HG03469 (cell line): ENCODE data around the gene DNAL1.

ENCODE experiments used
- ATAC-seq: cut with Tn5 transposase; IDR thresholded peaks from one replicate; pipeline ENCODE4 v1.9.1; 2021; ENCODE audit warnings: mild to moderate bottlenecking, moderate library complexity, moderate number of reproducible peaks; ENCODE audit not compliant: unreplicated experiment

The DNAL1 gene

GRCh38 chr14:73722581-73722980 is 77.8 kb downstream of the DNAL1 start:
- ATAC-seq, result no peak

GRCh38 chr14:73723406-73723796 is 78.6 kb downstream of the DNAL1 start:
- ATAC-seq, result no peak

GRCh38 chr14:73723797-73724661 is 79.2 kb downstream of the DNAL1 start:
- ATAC-seq, result no peak

GRCh38 chr14:73724696-73725095 is 79.9 kb downstream of the DNAL1 start:
- no peak for ATAC-seq

GRCh38 chr14:73725116-73726024 is 80.6 kb downstream of the DNAL1 start:
- no peak for ATAC-seq

GRCh38 chr14:73726025-73726961 is 81.5 kb downstream of the DNAL1 start:
- no peak for ATAC-seq

GRCh38 chr14:73727166-73727565 is 82.4 kb downstream of the DNAL1 start:
- no peak for ATAC-seq

GRCh38 chr14:73728717-73729330 is 84.0 kb downstream of the DNAL1 start:
- no peak for ATAC-seq

GRCh38 chr14:73729556-73730265 is 84.9 kb downstream of the DNAL1 start:
- ATAC-seq, result no peak

- ATAC-seq, result no peak
Observed at GRCh38 chr14:73731111-73731510, 86.3 kb downstream of the DNAL1 start.

GRCh38 chr14:73732006-73732405 is 87.2 kb downstream of the DNAL1 start:
- ATAC-seq, result no peak

- no peak for ATAC-seq
Observed at GRCh38 chr14:73736842-73737241, 92.1 kb downstream of the DNAL1 start.

- no peak for ATAC-seq
Observed at GRCh38 chr14:73738518-73739173, 93.9 kb downstream of the DNAL1 start.

GRCh38 chr14:73739174-73739898 is 94.5 kb downstream of the DNAL1 start:
- ATAC-seq, result no peak

GRCh38 chr14:73739899-73740617 is 95.3 kb downstream of the DNAL1 start:
- no peak for ATAC-seq

- no peak for ATAC-seq
Observed at GRCh38 chr14:73740618-73741326, 96.0 kb downstream of the DNAL1 start.

- ATAC-seq, result no peak
Observed at GRCh38 chr14:73741386-73741875, 96.6 kb downstream of the DNAL1 start.
